Activated T-helper 17 cell treated with anti-CD3 and anti-CD28 coated beads, Interleukin-2, amount 50 U/mL, for 72 hours (primary cell): ENCODE data around the gene SHCBP1L. TPM values are rescaled to one million over a fixed set of nuclear protein-coding genes. Genes with fewer than 3 reads are reported as not detected.
A peak's percentile ranks its signal among the peaks of the same experiment; 100 is the strongest.
"Not testable (repeated sequence)": the region's sequence is repeated elsewhere in the genome, so short reads cannot be mapped to it uniquely, and the experiment has no call there.

ENCODE experiments used
- ATAC-seq: fragments of 150-1000 bp; cut with Tn5 transposase; replicated peaks from 2 replicates; pipeline ENCODE4 v1.10.0; 2021; ENCODE audit warnings: mild to moderate bottlenecking, moderate library complexity
- H3K27ac Mint-ChIP-seq: one replicate; pipeline ENCODE4 v1.8.0; 2022; ENCODE audit warnings: mixed read lengths
- H3K27me3 Mint-ChIP-seq: one replicate; pipeline ENCODE4 v1.8.0; 2022; ENCODE audit warnings: mixed read lengths
- H3K36me3 Mint-ChIP-seq: one replicate; pipeline ENCODE4 v1.8.0; 2022; ENCODE audit warnings: low read depth, mild to moderate bottlenecking, mixed read lengths
- H3K4me1 Mint-ChIP-seq: one replicate; pipeline ENCODE4 v1.8.0; 2022; ENCODE audit warnings: mixed read lengths
- H3K4me3 Mint-ChIP-seq: one replicate; pipeline ENCODE4 v1.8.0; 2022; ENCODE audit warnings: mild to moderate bottlenecking, mixed read lengths
- H3K9me3 Mint-ChIP-seq: one replicate; pipeline ENCODE4 v1.8.0; 2022; ENCODE audit warnings: mixed read lengths
- total RNA-seq, 2 donors: library from RNA; stranded (reverse); gene quantifications; one replicate each; pipeline ENCODE4 v1.2.3, GENCODE V29; 2022

SHCBP1L gene
- total RNA-seq, 2 donors from 2014 or later = not detected

- not testable (repeated sequence) for H3K9me3 Mint-ChIP-seq, H3K27ac Mint-ChIP-seq, H3K36me3 Mint-ChIP-seq, ATAC-seq, H3K4me1 Mint-ChIP-seq, H3K4me3 Mint-ChIP-seq
- H3K27me3 Mint-ChIP-seq = peaks cover 27% of the 10 kb centered on the region
Measured at GRCh38 chr1:182942145-182942544, 10.8 kb downstream of the SHCBP1L start.

- H3K9me3 Mint-ChIP-seq = peaks cover 3% of the 10 kb centered on the region
- H3K27me3 Mint-ChIP-seq = peaks cover 18% of the 10 kb centered on the region
- ATAC-seq = no peak
- no peaks in the 10 kb centered on the region for H3K36me3 Mint-ChIP-seq
- no peaks in the 10 kb centered on the region for H3K4me1 Mint-ChIP-seq
- H3K4me3 Mint-ChIP-seq = no peak overlapping the region
- no peak overlapping the region for H3K27ac Mint-ChIP-seq
Measured at GRCh38 chr1:182939413-182939812, 13.6 kb downstream of the SHCBP1L start.

- no peaks in the 10 kb centered on the region for H3K4me1 Mint-ChIP-seq
- ATAC-seq = no peak
- H3K27me3 Mint-ChIP-seq = peaks cover 12% of the 10 kb centered on the region
- no peak overlapping the region for H3K27ac Mint-ChIP-seq
- H3K4me3 Mint-ChIP-seq = no peak overlapping the region
- no peaks in the 10 kb centered on the region for H3K36me3 Mint-ChIP-seq
- peaks cover 3% of the 10 kb centered on the region for H3K9me3 Mint-ChIP-seq
Measured at GRCh38 chr1:182935716-182936115, 17.2 kb downstream of the SHCBP1L start.

- peaks cover 3% of the 10 kb centered on the region for H3K27me3 Mint-ChIP-seq
- H3K9me3 Mint-ChIP-seq = peaks cover 3% of the 10 kb centered on the region
- H3K36me3 Mint-ChIP-seq = no peaks in the 10 kb centered on the region
- H3K27ac Mint-ChIP-seq = no peak overlapping the region
- H3K4me1 Mint-ChIP-seq = no peaks in the 10 kb centered on the region
- ATAC-seq = no peak
- H3K4me3 Mint-ChIP-seq = no peak overlapping the region
Measured at GRCh38 chr1:182930985-182931384, 22.0 kb downstream of the SHCBP1L start.

- no peaks in the 10 kb centered on the region for H3K36me3 Mint-ChIP-seq
- H3K27me3 Mint-ChIP-seq = peaks cover 12% of the 10 kb centered on the region
- H3K27ac Mint-ChIP-seq = no peak overlapping the region
- H3K4me3 Mint-ChIP-seq = no peak overlapping the region
- no peaks in the 10 kb centered on the region for H3K4me1 Mint-ChIP-seq
- no peak for ATAC-seq
- H3K9me3 Mint-ChIP-seq = no peaks in the 10 kb centered on the region
Measured at GRCh38 chr1:182927693-182928433, 25.1 kb downstream of the SHCBP1L start.

GRCh38 chr1:182925661-182926060, 27.3 kb downstream of the SHCBP1L start:
- H3K27ac Mint-ChIP-seq = no peak overlapping the region
- H3K27me3 Mint-ChIP-seq = peaks cover 23% of the 10 kb centered on the region
- no peaks in the 10 kb centered on the region for H3K9me3 Mint-ChIP-seq
- no peak overlapping the region for H3K4me3 Mint-ChIP-seq
- no peak for ATAC-seq
- no peaks in the 10 kb centered on the region for H3K36me3 Mint-ChIP-seq
- H3K4me1 Mint-ChIP-seq = no peaks in the 10 kb centered on the region

GRCh38 chr1:182917378-182917777, 35.6 kb downstream of the SHCBP1L start:
- Mint-ChIP-seq H3K36me3 (no peaks in the 10 kb centered on the region), H3K9me3 (no peaks in the 10 kb centered on the region), H3K4me1 (no peaks in the 10 kb centered on the region), H3K27me3 (peaks cover 39% of the 10 kb centered on the region), H3K27ac (no peak overlapping the region), H3K4me3 (no peak overlapping the region)
- no peak for ATAC-seq

- Mint-ChIP-seq H3K9me3 (peaks cover 4% of the 10 kb centered on the region), H3K4me1 (no peaks in the 10 kb centered on the region), H3K4me3 (no peak overlapping the region), H3K36me3 (no peaks in the 10 kb centered on the region), H3K27ac (no peak overlapping the region), H3K27me3 (peaks cover 27% of the 10 kb centered on the region)
- ATAC-seq = no peak
Measured at GRCh38 chr1:182913401-182913800, 39.6 kb downstream of the SHCBP1L start.

GRCh38 chr1:182910143-182910542, 42.8 kb downstream of the SHCBP1L start:
- Mint-ChIP-seq H3K27me3 (peaks cover 10% of the 10 kb centered on the region), H3K27ac (no peak overlapping the region), H3K36me3 (no peaks in the 10 kb centered on the region), H3K4me3 (no peak overlapping the region), H3K9me3 (peaks cover 4% of the 10 kb centered on the region), H3K4me1 (no peaks in the 10 kb centered on the region)
- ATAC-seq = no peak

- H3K36me3 Mint-ChIP-seq = no peaks in the 10 kb centered on the region
- no peak for ATAC-seq
- H3K27ac Mint-ChIP-seq = no peak overlapping the region
- no peak overlapping the region for H3K4me3 Mint-ChIP-seq
- H3K9me3 Mint-ChIP-seq = peaks cover 4% of the 10 kb centered on the region
- no peaks in the 10 kb centered on the region for H3K4me1 Mint-ChIP-seq
- H3K27me3 Mint-ChIP-seq = peaks cover 10% of the 10 kb centered on the region
Measured at GRCh38 chr1:182909578-182909977, 43.4 kb downstream of the SHCBP1L start.

- H3K4me1 Mint-ChIP-seq = no peaks in the 10 kb centered on the region
- no peaks in the 10 kb centered on the region for H3K36me3 Mint-ChIP-seq
- no peak for ATAC-seq
- no peaks in the 10 kb centered on the region for H3K9me3 Mint-ChIP-seq
- no peak overlapping the region for H3K4me3 Mint-ChIP-seq
- peaks cover 4% of the 10 kb centered on the region for H3K27me3 Mint-ChIP-seq
- no peak overlapping the region for H3K27ac Mint-ChIP-seq
Measured at GRCh38 chr1:182905321-182905720, 47.6 kb downstream of the SHCBP1L start.

GRCh38 chr1:182901946-182902345, 51.0 kb downstream of the SHCBP1L start:
- not testable (repeated sequence) for ATAC-seq, H3K36me3 Mint-ChIP-seq, H3K9me3 Mint-ChIP-seq, H3K4me3 Mint-ChIP-seq, H3K27me3 Mint-ChIP-seq, H3K4me1 Mint-ChIP-seq, H3K27ac Mint-ChIP-seq

- Mint-ChIP-seq H3K9me3 (peaks cover 5% of the 10 kb centered on the region), H3K4me1 (no peaks in the 10 kb centered on the region), H3K27ac (no peak overlapping the region), H3K4me3 (no peak overlapping the region), H3K27me3 (no peaks in the 10 kb centered on the region), H3K36me3 (no peaks in the 10 kb centered on the region)
- no peak for ATAC-seq
Measured at GRCh38 chr1:182897696-182898095, 55.3 kb downstream of the SHCBP1L start.

- Mint-ChIP-seq H3K27ac (no peak overlapping the region), H3K9me3 (peaks cover 9% of the 10 kb centered on the region), H3K4me3 (no peak overlapping the region), H3K4me1 (peaks cover 10% of the 10 kb centered on the region), H3K27me3 (no peaks in the 10 kb centered on the region), H3K36me3 (peaks cover 40% of the 10 kb centered on the region)
- no peak for ATAC-seq
Measured at GRCh38 chr1:182890927-182891610, 61.9 kb downstream of the SHCBP1L start.

- peak; percentile 52 for ATAC-seq
- Mint-ChIP-seq H3K27me3 (no peaks in the 10 kb centered on the region), H3K9me3 (peaks cover 9% of the 10 kb centered on the region), H3K4me3 (no peak overlapping the region), H3K36me3 (peaks cover 51% of the 10 kb centered on the region), H3K27ac (no peak overlapping the region), H3K4me1 (peaks cover 16% of the 10 kb centered on the region)
Measured at GRCh38 chr1:182889997-182890396, 63.0 kb downstream of the SHCBP1L start.
